ENCODE results near the gene KCNC3. TPM values are rescaled to one million over a fixed set of nuclear protein-coding genes. Genes with fewer than 3 reads are reported as not detected.

The KCNC3 gene
- total RNA-seq (10 to 100 TPM in 1 of 5 experiments, 1 to 10 TPM in 4; 1.9 to 11.1 (median 2.4) TPM), polyA plus RNA-seq (not detected), total RNA-seq (0.94 reads per million)

DNA sequence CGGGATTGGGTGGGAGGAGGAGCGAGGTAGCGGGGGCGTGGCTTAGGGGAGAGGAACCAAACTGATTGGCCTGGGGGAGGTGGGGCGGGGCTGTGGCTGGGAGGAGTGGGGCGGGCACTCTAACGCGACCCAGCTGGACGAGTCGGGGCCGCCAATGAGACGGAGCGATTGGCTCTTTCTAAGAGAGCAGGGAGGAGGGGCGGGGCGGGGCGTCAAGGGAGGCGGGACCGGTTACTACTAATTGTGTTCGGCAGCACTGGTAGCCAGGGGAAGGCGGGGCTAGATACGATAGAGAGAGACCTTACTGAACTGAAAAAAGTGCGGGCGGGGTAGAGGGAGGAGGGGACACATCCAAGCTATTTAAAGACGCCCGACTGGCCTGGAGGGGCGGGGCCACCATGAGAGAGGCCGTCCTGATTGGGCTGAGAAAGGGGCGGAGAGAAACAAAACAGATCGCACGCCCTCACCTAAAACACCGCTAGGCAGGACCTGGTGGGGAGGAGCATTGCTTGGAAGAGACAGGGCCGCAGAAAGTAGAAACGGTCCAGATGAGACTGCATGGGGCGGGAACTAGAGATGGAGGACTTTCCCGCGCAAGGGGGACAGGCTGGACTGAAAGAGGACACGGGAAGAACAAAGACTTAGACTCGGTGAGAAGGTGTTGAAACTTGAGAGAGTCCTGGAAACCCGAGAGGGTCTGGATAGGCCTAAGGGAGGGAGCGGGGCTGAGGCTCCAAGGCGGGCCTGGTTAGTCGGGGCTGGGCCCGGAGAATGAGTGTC lies at the start of gene KCNC3:
TSS of gene KCNC3 (minus strand) at position 232 of the 780 bp plus-strand sequence. CDS start 295 bp downstream, outside the sequence.
- H3K9me3 Mint-ChIP-seq: peaks cover 0 to 26% (median 10%) of the 10 kb centered on the region in 11 donors
- ChIA-PET POLR2A (interaction anchor here (0.7 kb wide), 1 partner anchor 28 kb away, joined by 4 read pairs; no protein-coding TSS in a partner anchor), CTCF (interaction anchor here (1.0 kb wide), 1 partner anchor 182 kb away, joined by 3 read pairs; no protein-coding TSS in a partner anchor)
- peaks cover 20 to 62% (median 41%) of the 10 kb centered on the region in 5 donors for H3K27me3 Mint-ChIP-seq
- peaks cover 15 to 28% of the 10 kb centered on the region in 2 donors for H3K27me3 ChIP-seq (ENCODE audit: control insufficient read depth in 2 of 2, insufficient read depth in 2 of 2, low read length in 2 of 2)
- peaks cover 0 to 13% (median 0%) of the 10 kb centered on the region in 5 donors for H3K36me3 Mint-ChIP-seq
- H3K9me3 ChIP-seq (ENCODE audit: control insufficient read depth in 2 of 3, low read length in 3 of 3): peaks cover 0 to 14% (median 0%) of the 10 kb centered on the region in 3 experiments
- peak within 1 kb of the TSS; percentile 55 to 96 (median 87) for H3K27ac Mint-ChIP-seq
- ATAC-seq (peak; percentile 77), DNase-seq (peak in 8 of 9 donors; percentile 69 to 96 (median 86))
- peaks cover 42 to 62% of the 10 kb centered on the region in 2 donors for H3K4me1 ChIP-seq (ENCODE audit: control insufficient read depth in 2 of 2, insufficient read depth in 2 of 2, low read length in 2 of 2)
- H3K27ac ChIP-seq (ENCODE audit: low read depth, low read length): no peak within 1 kb of the TSS
- H3K4me3 ChIP-seq (ENCODE audit: low read length): peak within 1 kb of the TSS; percentile 39
- no peaks in the 10 kb centered on the region for H3K36me3 ChIP-seq (ENCODE audit: control insufficient read depth in 2 of 3, insufficient read depth in 3 of 3, low read length in 3 of 3)
- intact Hi-C loops (cut with micrococcal nuclease): loop anchor here (1.0 to 5.0 kb wide), 7 partner anchors 28 to 779 kb away; partner anchors contain the start of genes JOSD2 (in 2 of the 2), NR1H2 (in 2 of the 2), ATF5 (in 1 of the 2) and CTU1 (in 1 of the 2)
- H3K4me3 Mint-ChIP-seq: peak within 1 kb of the TSS; percentile 72 to 97 (median 86)
- peaks cover 43 to 75% (median 73%) of the 10 kb centered on the region in 7 donors for H3K4me1 Mint-ChIP-seq

DNA sequence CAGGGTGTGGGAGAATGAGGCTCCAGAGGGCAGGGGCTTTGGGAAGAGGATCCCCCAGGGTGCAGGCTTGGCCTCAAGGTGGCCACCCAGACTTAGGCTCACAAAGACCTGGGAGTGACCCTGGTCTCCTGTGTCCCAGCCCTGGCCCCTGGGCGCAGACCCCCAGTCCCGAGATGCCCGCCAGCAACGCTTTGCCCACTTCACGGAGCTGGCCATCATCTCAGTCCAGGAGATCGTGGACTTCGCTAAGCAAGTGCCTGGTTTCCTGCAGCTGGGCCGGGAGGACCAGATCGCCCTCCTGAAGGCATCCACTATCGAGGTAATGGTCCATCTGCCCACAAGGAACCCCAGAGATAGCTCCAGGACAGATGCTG lies 49.7 kb upstream of the KCNC3 start:
- POLR2A ChIA-PET: interaction anchor here (0.6 kb wide), 1 partner anchor 46 kb away, joined by 3 read pairs; no protein-coding TSS in a partner anchor
- CTCF ChIA-PET: no interaction called here
- Mint-ChIP-seq H3K27me3 (no peaks in the 10 kb centered on the region), H3K4me3 (peak overlapping the region in 1 of 10 donors; percentile 33), H3K36me3 (peaks cover 11 to 26% (median 16%) of the 10 kb centered on the region in 5 donors), H3K27ac (peak overlapping the region in 6 of 9 donors; percentile 17 to 80 (median 42)), H3K9me3 (peaks cover 0 to 4% (median 0%) of the 10 kb centered on the region in 11 donors), H3K4me1 (peaks cover 20 to 45% (median 32%) of the 10 kb centered on the region in 7 donors)
- intact Hi-C loops (cut with micrococcal nuclease): loop anchor here in 1 of 2 donors (5.0 kb wide), 1 partner anchor 737 kb away; the partner anchor contains the start of genes RRAS and SCAF1
- peaks cover 8 to 10% of the 10 kb centered on the region in 2 donors for H3K4me1 ChIP-seq (ENCODE audit: control insufficient read depth in 2 of 2, insufficient read depth in 2 of 2, low read length in 2 of 2)
- no peak overlapping the region for H3K27ac ChIP-seq (ENCODE audit: low read depth, low read length)
- ATAC-seq: no peak
- H3K4me3 ChIP-seq (ENCODE audit: low read length): no peak overlapping the region
- H3K36me3 ChIP-seq (ENCODE audit: control insufficient read depth in 2 of 3, insufficient read depth in 3 of 3, low read length in 3 of 3): peaks cover 0 to 58% (median 33%) of the 10 kb centered on the region in 3 experiments
- no peaks in the 10 kb centered on the region for H3K27me3 ChIP-seq (ENCODE audit: control insufficient read depth in 2 of 2, insufficient read depth in 2 of 2, low read length in 2 of 2)
- H3K9me3 ChIP-seq (ENCODE audit: control insufficient read depth in 2 of 3, low read length in 3 of 3): no peaks in the 10 kb centered on the region
- no peak for DNase-seq

DNA sequence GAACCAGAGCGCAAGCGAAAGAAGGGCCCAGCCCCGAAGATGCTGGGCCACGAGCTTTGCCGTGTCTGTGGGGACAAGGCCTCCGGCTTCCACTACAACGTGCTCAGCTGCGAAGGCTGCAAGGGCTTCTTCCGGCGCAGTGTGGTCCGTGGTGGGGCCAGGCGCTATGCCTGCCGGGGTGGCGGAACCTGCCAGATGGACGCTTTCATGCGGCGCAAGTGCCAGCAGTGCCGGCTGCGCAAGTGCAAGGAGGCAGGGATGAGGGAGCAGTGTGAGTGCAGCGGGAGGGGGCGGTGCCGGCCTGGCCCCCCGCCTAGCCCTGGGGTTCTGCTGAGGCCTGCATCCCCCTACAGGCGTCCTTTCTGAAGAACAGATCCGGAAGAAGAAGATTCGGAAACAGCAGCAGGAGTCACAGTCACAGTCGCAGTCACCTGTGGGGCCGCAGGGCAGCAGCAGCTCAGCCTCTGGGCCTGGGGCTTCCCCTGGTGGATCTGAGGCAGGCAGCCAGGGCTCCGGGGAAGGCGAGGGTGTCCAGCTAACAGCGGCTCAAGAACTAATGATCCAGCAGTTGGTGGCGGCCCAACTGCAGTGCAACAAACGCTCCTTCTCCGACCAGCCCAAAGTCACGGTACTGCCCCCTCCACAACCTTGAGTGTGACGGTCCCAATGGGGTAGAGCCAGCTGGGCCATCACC lies 49.1 kb upstream of the KCNC3 start:
- H3K27me3 Mint-ChIP-seq: no peaks in the 10 kb centered on the region
- peaks cover 11 to 26% (median 16%) of the 10 kb centered on the region in 5 donors for H3K36me3 Mint-ChIP-seq
- Histone ChIP-seq H3K27me3 (ENCODE audit: control insufficient read depth in 2 of 2, insufficient read depth in 2 of 2, low read length in 2 of 2) (no peaks in the 10 kb centered on the region), H3K27ac (ENCODE audit: low read depth, low read length) (peak overlapping the region; percentile 100), H3K9me3 (ENCODE audit: control insufficient read depth in 2 of 3, low read length in 3 of 3) (no peaks in the 10 kb centered on the region), H3K4me1 (ENCODE audit: control insufficient read depth in 2 of 2, insufficient read depth in 2 of 2, low read length in 2 of 2) (peaks cover 4 to 10% of the 10 kb centered on the region in 2 donors), H3K36me3 (ENCODE audit: control insufficient read depth in 2 of 3, insufficient read depth in 3 of 3, low read length in 3 of 3) (peaks cover 0 to 58% (median 33%) of the 10 kb centered on the region in 3 experiments), H3K4me3 (ENCODE audit: low read length) (no peak overlapping the region)
- ChIA-PET POLR2A (interaction anchor here (0.5 to 0.6 kb wide), 2 partner anchors 47 to 99 kb away, joined by 3 read pairs; no protein-coding TSS in a partner anchor), CTCF (no interaction called here)
- intact Hi-C loops (cut with micrococcal nuclease): loop anchor here in 1 of 2 donors (5.0 kb wide), 1 partner anchor 736 kb away; the partner anchor contains the start of genes RRAS and SCAF1
- ATAC-seq (no peak), DNase-seq (no peak)
- H3K9me3 Mint-ChIP-seq: no peaks in the 10 kb centered on the region
- peaks cover 16 to 40% (median 27%) of the 10 kb centered on the region in 7 donors for H3K4me1 Mint-ChIP-seq
- H3K4me3 Mint-ChIP-seq: peak overlapping the region in 7 of 10 donors; percentile 11 to 96 (median 71)
- peak overlapping the region in 8 of 9 donors; percentile 18 to 100 (median 90) for H3K27ac Mint-ChIP-seq

DNA sequence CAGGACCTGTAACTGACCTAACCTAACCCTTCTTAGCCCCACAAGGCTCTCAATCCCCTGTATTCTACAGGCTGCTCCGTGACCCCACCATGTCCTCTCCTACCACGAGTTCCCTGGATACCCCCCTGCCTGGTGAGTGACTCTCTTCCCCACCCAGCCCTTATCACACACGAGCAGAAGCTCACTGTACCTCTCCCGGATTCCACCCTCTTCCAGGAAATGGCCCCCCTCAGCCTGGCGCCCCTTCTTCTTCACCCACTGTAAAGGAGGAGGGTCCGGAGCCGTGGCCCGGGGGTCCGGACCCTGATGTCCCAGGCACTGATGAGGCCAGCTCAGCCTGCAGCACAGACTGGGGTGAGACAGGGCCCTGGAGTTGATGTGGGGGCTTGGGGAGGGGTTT lies 48.3 kb upstream of the KCNC3 start:
- H3K27me3 ChIP-seq (ENCODE audit: control insufficient read depth in 2 of 2, insufficient read depth in 2 of 2, low read length in 2 of 2): no peaks in the 10 kb centered on the region
- ChIA-PET POLR2A (no interaction called here), CTCF (no interaction called here)
- H3K4me3 ChIP-seq (ENCODE audit: low read length): no peak overlapping the region
- H3K27ac Mint-ChIP-seq: peak overlapping the region; percentile 71 to 100 (median 99)
- H3K4me3 Mint-ChIP-seq: peak overlapping the region; percentile 58 to 100 (median 96)
- ATAC-seq (no peak), DNase-seq (no peak)
- peaks cover 4 to 10% of the 10 kb centered on the region in 2 donors for H3K4me1 ChIP-seq (ENCODE audit: control insufficient read depth in 2 of 2, insufficient read depth in 2 of 2, low read length in 2 of 2)
- intact Hi-C loops (cut with micrococcal nuclease): loop anchor here (2.0 to 5.0 kb wide), 2 partner anchors 53 to 735 kb away; partner anchors contain the start of genes RRAS (in 1 of the 2) and SCAF1 (in 1 of the 2)
- H3K4me1 Mint-ChIP-seq: peaks cover 12 to 37% (median 24%) of the 10 kb centered on the region in 7 donors
- peaks cover 0 to 56% (median 33%) of the 10 kb centered on the region in 3 experiments for H3K36me3 ChIP-seq (ENCODE audit: control insufficient read depth in 2 of 3, insufficient read depth in 3 of 3, low read length in 3 of 3)
- H3K27me3 Mint-ChIP-seq: no peaks in the 10 kb centered on the region
- H3K9me3 Mint-ChIP-seq: no peaks in the 10 kb centered on the region
- H3K27ac ChIP-seq (ENCODE audit: low read depth, low read length): peak overlapping the region; percentile 100
- H3K36me3 Mint-ChIP-seq: peaks cover 11 to 26% (median 16%) of the 10 kb centered on the region in 5 donors
- no peaks in the 10 kb centered on the region for H3K9me3 ChIP-seq (ENCODE audit: control insufficient read depth in 2 of 3, low read length in 3 of 3)

DNA sequence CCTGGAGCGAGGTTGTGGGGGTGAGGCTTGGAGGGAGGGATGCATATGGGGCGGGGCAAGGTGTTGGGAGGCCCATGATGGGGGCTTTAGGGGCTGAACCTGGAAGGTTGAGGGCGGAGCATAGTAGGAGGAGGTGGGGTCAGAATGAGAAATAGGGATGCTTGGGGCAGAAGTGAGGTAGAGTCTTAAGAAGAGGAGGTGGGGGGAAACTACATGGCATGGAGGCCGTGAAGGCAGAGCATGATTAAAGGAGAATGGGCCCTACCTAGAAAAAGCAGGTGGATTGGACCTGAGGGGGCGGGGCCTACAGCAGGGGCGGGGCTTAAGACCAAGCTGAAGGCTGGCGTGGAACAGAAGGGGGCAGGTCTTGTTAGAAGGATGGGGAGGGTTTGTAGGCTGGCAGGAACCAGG lies 47.9 kb upstream of the KCNC3 start:
- intact Hi-C loops (cut with micrococcal nuclease): loop anchor here (2.0 to 5.0 kb wide), 2 partner anchors 54 to 735 kb away; partner anchors contain the start of genes RRAS (in 1 of the 2) and SCAF1 (in 1 of the 2)
- Mint-ChIP-seq H3K9me3 (no peaks in the 10 kb centered on the region), H3K27ac (peak overlapping the region; percentile 71 to 100 (median 99))

More for the DNA sequence above, 47.9 kb upstream of the KCNC3 start:
- Histone ChIP-seq H3K4me1 (ENCODE audit: control insufficient read depth in 2 of 2, insufficient read depth in 2 of 2, low read length in 2 of 2) (peaks cover 4 to 10% of the 10 kb centered on the region in 2 donors), H3K4me3 (ENCODE audit: low read length) (no peak overlapping the region), H3K36me3 (ENCODE audit: control insufficient read depth in 2 of 3, insufficient read depth in 3 of 3, low read length in 3 of 3) (peaks cover 0 to 51% (median 33%) of the 10 kb centered on the region in 3 experiments), H3K27me3 (ENCODE audit: control insufficient read depth in 2 of 2, insufficient read depth in 2 of 2, low read length in 2 of 2) (no peaks in the 10 kb centered on the region), H3K9me3 (ENCODE audit: control insufficient read depth in 2 of 3, low read length in 3 of 3) (no peaks in the 10 kb centered on the region), H3K27ac (ENCODE audit: low read depth, low read length) (peak overlapping the region; percentile 100)
- H3K4me3 Mint-ChIP-seq: peak overlapping the region; percentile 62 to 100 (median 96)
- ATAC-seq (peak; percentile 7), DNase-seq (peak in 7 of 9 donors; percentile 36 to 74 (median 57))
- ChIA-PET CTCF (no interaction called here), POLR2A (no interaction called here)
- H3K27me3 Mint-ChIP-seq: no peaks in the 10 kb centered on the region
- peaks cover 11 to 26% (median 16%) of the 10 kb centered on the region in 5 donors for H3K36me3 Mint-ChIP-seq
- H3K4me1 Mint-ChIP-seq: peaks cover 12 to 37% (median 24%) of the 10 kb centered on the region in 7 donors
